ENCODE measurements around the gene DEFB129.
"Not testable (repeated sequence)": the region's sequence is repeated elsewhere in the genome, so short reads cannot be mapped to it uniquely, and the experiment has no call there.

Gene DEFB129

GRCh38 chr20:253447-253846 lies 26.4 kb downstream of the DEFB129 start:
- not testable (repeated sequence) for DNase-seq

GRCh38 chr20:257419-257818 lies 30.4 kb downstream of the DEFB129 start, which contains the start of gene DEFB132:
DEFB132 (plus strand) TSS chr20:257724; CDS start chr20:257779, 55 bp downstream.
- no peak for DNase-seq

- DNase-seq = no peak
Observed at GRCh38 chr20:258269-258858, 31.3 kb downstream of the DEFB129 start.

- no peak for DNase-seq
Observed at GRCh38 chr20:258963-259362, 31.9 kb downstream of the DEFB129 start.

GRCh38 chr20:259981-260380 lies 32.9 kb downstream of the DEFB129 start:
- no peak for DNase-seq

GRCh38 chr20:263701-264100 lies 36.6 kb downstream of the DEFB129 start:
- no peak for DNase-seq

- peak; percentile 77 for DNase-seq
Observed at GRCh38 chr20:266596-267562, 39.8 kb downstream of the DEFB129 start.

- DNase-seq = no peak
Observed at GRCh38 chr20:270517-270916, 43.5 kb downstream of the DEFB129 start.

- DNase-seq = no peak
Observed at GRCh38 chr20:271069-271468, 44.0 kb downstream of the DEFB129 start.

- DNase-seq = no peak
Observed at GRCh38 chr20:271528-271927, 44.5 kb downstream of the DEFB129 start.

- no peak for DNase-seq
Observed at GRCh38 chr20:272718-273117, 45.7 kb downstream of the DEFB129 start.

GRCh38 chr20:273884-274283 lies 46.8 kb downstream of the DEFB129 start:
- no peak for DNase-seq

- no peak for DNase-seq
Observed at GRCh38 chr20:275791-276190, 48.7 kb downstream of the DEFB129 start.

- no peak for DNase-seq
Observed at GRCh38 chr20:276620-277495, 49.8 kb downstream of the DEFB129 start.

- DNase-seq = no peak
Observed at GRCh38 chr20:277496-277781, 50.4 kb downstream of the DEFB129 start.

GRCh38 chr20:278181-278580 lies 51.1 kb downstream of the DEFB129 start:
- DNase-seq = no peak

- no peak for DNase-seq
Observed at GRCh38 chr20:278607-279571, 51.8 kb downstream of the DEFB129 start.
